ENCODE results near the gene CNTROB.

Gene CNTROB, protein sequence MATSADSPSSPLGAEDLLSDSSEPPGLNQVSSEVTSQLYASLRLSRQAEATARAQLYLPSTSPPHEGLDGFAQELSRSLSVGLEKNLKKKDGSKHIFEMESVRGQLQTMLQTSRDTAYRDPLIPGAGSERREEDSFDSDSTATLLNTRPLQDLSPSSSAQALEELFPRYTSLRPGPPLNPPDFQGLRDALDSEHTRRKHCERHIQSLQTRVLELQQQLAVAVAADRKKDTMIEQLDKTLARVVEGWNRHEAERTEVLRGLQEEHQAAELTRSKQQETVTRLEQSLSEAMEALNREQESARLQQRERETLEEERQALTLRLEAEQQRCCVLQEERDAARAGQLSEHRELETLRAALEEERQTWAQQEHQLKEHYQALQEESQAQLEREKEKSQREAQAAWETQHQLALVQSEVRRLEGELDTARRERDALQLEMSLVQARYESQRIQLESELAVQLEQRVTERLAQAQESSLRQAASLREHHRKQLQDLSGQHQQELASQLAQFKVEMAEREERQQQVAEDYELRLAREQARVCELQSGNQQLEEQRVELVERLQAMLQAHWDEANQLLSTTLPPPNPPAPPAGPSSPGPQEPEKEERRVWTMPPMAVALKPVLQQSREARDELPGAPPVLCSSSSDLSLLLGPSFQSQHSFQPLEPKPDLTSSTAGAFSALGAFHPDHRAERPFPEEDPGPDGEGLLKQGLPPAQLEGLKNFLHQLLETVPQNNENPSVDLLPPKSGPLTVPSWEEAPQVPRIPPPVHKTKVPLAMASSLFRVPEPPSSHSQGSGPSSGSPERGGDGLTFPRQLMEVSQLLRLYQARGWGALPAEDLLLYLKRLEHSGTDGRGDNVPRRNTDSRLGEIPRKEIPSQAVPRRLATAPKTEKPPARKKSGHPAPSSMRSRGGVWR

DNA sequence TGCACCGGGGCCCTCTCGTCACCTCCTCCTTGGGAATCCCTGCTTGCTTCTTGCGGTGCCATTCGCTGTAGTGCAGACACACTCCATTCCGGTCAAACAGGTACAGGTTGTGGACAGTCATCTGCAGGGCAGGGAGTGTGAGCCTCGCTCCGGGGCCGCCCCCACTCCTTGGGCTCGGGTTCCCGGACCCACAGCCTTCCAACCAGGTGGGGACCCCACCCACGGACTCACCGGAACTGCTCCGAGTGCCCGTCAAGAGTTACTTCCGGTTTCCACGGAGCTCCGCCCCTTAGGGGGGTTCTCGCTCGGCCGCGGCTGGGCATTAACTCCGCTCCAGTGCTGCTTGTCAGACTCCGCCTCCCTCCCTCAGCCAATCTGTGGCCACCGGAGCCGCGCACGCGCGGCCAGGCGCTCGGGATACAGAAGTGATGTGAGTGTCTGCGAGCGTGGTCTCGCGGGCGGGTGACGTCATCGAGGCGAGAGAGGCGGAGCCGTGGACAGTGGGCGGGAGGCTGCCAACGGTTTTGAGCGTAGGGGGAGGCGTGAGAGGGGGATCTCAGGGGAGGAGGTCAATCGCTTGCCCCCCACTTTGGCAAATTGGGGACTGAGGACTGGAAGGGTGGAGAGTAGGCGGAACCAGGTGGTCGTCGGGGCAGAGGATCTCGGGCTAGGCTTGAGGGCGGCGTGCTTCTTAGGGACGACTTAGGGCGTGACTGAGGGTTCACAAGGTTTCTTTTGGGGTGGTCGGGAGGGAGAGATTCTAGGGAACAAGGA, at the start of gene CNTROB, which contains the start of gene TRAPPC1:
CNTROB (plus strand) TSS at position 498 of the 774 bp plus-strand sequence. CDS start 874 bp downstream, outside the sequence.
TRAPPC1 (minus strand) TSS at position 238 of the 774 bp plus-strand sequence; CDS start at position 121, 117 bp downstream.
- peak; percentile 98 to 99 for DNase-seq (ENCODE audit: low read depth in 2 of 2)

DNA sequence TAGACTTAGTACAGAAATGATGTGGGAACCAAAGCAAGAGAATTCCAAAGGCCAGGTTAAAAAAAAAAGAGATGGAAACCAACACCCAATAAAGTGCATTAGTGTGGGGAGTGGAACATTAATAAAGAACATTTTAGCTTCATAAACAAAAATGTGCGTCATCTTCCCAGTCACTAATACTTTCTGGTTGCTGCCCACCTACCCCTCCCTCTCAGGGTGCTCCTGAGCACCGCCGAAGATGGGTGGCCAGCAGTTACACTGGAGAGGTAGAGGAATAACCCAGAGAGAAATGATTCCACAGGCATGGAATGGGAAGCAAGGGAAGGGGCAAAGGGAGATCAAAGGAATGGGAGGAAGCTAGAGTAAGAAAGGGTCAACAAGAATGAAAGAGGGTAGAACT, 49.4 kb upstream of the CNTROB start:
- no peak for DNase-seq (ENCODE audit: low read depth in 2 of 2)

DNA sequence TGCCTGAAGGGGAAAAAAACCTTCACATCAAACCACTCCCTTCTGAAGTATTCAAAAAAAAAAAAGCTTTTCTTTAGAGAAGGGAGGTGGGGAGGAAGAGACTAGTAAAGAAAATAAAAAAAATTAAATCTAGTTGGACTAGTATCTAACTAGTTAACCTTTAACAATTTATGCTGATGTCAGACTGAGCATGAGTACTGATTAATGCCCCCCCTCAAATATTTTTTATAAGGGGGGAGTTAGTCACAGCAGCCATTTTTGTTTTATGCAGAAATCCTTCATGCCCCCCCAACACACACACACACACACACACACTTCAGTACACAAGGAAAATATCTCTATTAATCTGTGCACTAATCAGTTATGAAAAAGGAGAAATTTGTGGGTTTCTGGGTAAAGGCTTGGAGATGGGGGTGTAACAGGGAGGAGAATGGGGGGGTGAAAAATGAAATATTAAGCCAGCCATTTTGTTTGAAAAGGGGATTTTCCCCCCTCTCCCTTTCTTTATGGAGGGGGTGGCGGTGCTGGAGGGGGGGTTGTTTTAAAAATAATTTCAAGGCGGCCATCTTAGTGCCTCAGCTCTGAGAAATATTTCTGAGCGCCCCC, 48.1 kb upstream of the CNTROB start:
- DNase-seq (ENCODE audit: low read depth in 2 of 2), result peak in 1 of 2 donors; percentile 20

DNA sequence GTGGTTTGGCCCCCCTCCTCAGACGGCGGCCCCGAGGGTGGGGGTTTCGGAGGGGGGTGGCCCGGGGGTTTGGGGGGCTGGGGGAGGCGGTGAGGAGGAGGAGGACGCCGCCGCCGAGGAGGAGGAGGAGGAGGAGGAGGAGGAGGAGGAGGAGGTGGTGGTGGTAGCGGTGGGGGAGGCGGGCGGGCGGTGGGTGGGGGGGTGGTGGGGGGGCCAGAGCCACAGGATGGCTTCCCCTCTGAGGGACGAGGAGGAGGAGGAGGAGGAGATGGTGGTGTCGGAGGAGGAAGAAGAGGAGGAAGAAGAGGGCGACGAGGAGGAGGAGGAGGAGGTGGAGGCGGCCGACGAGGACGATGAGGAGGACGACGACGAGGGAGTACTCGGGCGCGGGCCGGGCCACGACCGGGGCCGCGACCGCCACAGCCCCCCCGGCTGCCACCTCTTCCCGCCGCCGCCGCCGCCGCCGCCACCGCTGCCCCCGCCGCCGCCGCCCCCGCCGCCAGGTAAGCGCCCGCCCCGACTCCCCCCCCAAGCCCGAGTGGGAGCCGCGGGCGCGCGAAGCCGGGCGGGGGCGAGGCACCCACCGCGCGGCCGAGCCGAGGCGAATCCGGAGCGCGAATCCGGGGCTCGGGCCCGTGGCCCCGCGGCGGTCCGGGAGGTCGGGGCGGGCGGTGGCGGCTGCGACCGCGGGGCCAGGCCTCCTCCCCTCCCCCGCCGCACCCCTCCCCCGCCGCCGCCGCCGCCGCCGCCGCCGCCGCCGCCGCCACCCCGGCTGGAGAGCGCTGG, 47.2 kb upstream of the CNTROB start:
- DNase-seq (ENCODE audit: low read depth in 2 of 2), result peak; percentile 9 to 12

DNA sequence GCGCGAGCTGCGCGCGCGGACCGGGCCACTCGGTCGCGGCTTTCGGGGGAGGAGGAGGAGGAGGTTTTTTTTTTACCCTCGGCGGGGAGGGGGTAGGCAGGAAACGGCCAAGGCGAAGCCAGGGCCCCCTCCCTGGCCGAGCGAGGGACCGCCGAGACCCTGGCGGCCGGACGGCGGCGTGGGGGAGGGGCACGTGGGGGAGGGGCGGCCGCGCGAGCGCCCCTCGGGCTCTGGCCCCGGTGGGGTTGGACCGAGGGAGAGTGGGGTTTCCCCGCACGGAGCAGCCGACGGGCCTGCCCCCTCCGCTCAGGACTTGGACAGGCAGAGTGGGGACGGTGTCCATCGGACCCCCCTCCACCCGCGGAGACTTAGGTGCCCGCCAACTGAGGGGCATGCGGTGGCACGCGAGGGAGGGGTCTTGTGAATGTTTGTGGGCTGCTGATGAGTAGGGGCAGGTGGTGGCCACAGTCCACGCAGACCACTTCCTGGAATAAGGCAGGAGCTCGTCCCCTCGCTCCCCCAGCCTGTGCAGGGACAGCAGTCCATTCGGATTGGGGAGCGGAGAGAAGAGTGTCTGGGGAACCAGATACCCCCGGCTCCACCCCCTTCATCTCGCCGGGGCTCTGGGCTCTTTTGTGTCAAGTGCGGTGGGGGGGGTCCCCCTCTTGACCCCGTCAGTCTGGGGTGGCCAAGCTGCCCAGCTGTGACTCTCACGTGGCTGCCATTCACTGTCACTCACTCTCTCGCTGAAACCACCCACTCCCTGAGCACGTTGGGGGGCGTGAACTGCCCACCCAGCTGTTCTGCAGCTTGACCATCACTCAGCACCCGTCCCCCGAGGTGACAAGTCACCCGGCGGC, 46.4 kb upstream of the CNTROB start:
- DNase-seq (ENCODE audit: low read depth in 2 of 2), result peak; percentile 29 to 39

DNA sequence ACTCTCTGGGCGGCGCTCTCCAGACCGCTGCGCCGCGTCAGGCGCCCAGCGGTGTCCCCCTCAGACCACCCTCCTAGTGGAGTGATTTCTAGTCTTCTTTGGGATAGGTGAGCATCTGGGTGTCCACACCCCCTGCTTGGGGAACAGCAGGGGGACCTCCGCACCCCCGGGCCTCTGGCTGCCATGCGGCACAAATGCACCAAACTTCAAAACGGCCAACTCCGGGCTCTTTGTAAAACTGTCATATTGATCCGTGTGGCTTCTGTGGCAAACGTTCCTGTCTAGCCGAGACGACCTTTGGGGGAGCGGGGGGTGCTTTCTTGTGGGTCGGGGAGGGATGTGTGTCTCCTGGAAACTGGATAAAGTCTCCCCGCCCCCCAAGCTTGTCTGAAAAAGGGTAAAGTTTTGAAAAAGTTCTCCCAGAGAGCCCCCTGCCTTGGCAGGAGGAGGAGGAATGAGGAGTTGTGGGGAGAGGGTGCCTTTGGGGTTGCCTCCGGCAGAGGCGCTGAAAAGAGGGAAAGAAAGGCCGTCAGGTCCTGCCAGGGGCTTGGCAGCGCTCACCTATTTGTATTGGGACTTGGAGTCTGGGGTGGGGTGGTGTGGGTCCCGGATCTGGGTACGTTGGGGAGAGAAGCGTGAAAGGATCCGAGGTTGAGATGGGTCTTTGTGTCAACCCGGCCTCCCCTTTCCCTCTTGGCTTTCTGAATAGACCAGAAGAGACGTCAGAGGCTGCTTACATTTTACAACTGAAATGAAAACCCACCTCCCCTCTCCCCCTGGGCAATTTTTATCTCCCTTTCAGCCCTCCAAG, 45.6 kb upstream of the CNTROB start:
- DNase-seq (ENCODE audit: low read depth in 2 of 2), result peak; percentile 38 to 39

DNA sequence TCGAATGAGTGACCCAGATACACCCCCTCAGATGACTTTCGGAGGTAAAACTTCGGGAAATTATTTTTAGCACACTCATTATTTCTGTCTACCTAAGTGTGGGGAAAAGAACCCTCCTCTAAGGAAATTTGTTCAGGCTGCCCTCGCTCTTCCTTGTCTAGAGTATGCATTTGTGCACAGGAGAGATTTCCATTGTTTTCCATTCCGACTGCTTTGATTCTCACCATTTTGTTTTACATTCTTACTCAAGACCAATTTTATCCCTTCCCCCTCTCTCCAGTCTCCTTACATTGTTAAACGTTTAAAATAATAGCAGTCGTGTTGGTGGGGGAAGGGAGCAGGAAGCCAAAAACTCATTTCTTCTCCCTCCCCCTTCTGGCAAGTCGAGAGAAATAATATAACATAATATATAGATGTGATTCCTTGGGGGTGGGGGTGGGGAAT, 44.9 kb upstream of the CNTROB start:
- no peak for DNase-seq (ENCODE audit: low read depth in 2 of 2)

DNA sequence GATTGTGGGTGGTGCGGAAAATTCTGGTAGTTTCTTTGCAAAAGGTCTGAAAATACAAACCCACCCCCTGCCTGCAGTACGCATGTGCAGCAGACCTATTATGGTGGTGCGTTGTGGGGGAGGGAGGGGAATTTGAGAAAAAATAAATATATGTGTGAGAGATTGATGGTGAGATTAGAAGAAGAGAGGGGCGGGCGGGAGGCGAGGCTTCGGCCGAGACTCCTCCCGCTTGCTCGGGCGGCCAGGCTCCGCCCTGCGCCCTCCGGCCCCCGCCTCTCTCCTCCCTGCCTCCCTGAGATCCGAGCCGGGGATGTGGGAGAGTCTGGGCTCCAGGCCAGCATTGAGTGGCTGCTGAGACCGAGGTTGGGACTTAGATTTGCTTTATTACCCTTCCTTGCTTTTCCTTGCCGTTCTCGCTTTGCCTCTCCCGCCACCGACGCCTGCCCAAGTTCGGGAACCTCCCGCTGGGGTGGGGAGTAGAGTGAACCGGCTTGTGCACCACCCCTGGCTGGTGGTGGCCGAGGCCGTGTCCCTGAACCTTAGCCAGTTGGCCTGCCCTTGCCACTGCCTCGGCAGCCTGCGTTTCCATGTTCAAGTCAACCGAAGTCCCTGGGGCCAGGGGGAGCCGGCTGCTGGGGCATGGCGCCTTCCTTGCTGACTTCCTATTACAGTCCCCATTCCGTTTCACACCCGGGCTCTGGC, 44.4 kb upstream of the CNTROB start:
- peak; percentile 64 to 88 for DNase-seq (ENCODE audit: low read depth in 2 of 2)

DNA sequence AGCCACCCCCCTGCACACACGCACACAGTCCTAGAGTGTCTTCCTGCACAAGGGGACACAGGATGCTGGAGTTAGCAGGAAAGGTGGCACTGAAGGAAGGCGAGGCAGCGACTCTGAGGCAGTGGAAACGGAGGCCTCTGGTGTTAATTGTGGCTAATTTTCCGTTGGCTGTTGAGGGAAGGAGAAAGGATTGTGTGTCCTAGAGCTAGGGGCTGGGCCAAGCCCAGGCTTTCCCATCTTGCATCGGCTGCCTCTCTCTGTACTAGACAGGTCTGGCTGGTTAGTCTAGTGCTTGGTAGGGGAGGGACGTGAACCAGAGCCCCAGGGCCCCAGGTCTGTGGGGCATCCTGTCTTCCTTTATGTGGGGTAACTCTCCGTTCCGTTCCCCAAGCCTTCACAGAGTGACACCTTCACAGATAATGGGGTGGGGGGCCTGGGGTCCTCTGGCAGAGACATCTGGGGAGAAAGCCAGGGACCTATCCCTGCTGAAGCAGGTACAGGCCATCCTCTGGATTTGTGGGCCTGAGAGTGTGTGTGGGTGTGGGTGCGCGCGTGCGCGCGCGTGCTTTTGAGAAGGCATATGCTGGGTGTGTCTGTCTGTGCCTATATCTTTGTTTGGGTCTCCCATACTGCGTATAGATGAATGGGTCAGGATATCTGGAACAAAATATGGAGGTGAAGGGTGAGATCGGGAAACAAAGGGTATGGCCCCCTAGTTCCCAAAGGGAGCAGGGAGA, 43.7 kb upstream of the CNTROB start, which contains the start of gene CHD3:
CHD3 (plus strand) TSS at position 606 of the 737 bp plus-strand sequence. CDS start 212 bp downstream, outside the sequence.
- peak; percentile 43 to 62 for DNase-seq (ENCODE audit: low read depth in 2 of 2)

DNA sequence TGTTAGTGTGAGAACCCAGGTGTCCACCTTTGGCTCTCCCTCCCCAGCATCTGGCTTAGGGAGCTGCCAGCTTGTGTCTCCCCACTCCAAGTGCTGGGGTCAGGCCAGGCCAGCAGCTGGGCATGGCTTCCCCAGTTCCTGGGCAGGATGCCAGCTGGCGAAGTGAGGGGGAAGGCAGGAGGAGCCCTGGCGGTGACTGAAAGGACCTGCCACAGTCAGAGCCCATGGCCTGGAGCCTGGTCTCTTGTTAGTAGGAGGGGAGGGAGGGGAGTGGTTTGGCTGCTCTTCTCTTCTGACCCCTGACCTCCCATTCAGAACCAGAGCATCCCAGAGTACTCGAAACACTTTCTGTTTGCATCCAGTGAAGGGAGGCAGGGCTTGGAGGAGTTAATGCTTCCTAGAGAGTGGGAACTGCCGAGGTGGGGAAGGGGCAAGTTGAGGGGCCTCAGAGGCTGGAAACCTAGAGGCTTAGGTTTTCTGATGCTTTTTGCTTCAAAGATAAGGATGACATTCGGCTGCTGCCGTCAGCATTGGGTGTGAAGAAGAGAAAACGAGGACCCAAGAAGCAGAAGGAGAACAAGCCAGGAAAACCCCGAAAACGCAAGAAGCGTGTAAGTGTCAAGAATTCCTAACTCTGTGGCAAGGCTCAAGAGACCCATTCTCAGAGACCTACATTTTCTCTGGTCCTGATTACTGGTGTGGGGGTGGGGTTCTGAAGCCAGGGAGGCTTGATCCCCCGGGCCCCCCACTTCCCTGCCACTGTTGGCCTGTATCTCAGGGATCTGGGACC, 42.6 kb upstream of the CNTROB start:
- DNase-seq (ENCODE audit: low read depth in 2 of 2), result peak; percentile 35 to 38

DNA sequence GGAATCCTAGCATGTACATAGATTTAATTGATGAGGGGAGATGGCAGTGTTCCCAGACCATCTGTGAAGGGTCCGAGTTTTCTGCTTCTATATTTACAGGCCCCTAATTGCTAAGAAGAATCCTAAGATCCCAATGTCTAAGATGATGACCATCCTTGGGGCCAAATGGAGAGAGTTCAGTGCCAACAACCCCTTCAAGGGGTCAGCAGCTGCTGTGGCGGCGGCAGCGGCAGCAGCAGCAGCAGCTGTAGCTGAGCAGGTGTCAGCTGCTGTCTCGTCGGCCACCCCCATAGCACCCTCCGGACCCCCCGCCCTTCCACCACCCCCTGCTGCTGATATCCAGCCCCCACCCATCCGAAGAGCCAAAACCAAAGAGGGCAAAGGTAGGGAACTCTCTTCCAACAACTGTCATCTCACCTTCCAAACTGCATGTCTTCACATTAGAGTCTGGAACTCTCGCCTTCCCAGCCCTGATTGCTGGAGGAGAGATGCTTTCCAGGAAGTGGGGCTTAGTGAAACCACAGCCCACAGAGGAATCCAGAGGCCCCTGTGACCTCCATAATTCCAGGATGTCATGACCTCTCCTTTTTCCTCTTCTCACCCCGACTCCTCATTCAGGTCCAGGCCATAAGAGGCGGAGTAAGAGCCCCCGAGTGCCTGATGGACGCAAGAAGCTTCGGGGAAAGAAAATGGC, 38.7 kb upstream of the CNTROB start:
- no peak for DNase-seq (ENCODE audit: low read depth in 2 of 2)

DNA sequence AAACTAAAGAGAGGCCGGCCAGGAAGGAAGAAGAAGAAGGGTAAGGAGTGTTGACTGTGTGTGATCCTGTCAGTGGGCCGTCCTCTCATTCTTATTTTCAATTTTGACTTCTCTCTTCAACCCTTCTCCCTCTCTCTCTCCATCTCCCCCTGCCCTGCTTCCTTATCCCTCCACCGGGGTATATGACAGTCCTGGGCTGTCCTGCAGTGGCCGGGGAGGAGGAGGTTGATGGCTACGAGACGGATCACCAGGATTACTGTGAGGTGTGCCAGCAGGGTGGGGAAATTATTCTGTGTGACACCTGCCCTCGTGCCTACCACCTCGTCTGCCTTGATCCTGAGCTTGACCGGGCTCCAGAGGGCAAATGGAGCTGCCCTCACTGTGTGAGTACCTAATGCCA, 37.8 kb upstream of the CNTROB start:
- DNase-seq (ENCODE audit: low read depth in 2 of 2), result no peak

DNA sequence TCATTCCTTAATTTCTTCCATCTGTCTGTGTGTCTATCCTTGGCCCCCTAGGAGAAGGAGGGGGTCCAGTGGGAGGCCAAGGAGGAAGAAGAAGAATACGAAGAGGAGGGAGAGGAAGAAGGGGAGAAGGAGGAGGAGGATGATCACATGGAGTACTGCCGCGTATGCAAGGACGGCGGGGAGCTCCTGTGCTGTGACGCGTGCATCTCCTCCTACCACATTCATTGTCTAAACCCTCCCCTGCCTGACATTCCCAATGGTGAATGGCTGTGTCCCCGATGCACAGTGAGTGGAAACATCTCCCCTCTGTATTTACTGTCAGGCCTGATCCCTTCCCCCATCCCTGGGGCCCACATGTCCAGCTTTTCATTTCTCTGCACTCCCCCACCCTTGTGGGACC, 37.1 kb upstream of the CNTROB start:
- no peak for DNase-seq (ENCODE audit: low read depth in 2 of 2)

DNA sequence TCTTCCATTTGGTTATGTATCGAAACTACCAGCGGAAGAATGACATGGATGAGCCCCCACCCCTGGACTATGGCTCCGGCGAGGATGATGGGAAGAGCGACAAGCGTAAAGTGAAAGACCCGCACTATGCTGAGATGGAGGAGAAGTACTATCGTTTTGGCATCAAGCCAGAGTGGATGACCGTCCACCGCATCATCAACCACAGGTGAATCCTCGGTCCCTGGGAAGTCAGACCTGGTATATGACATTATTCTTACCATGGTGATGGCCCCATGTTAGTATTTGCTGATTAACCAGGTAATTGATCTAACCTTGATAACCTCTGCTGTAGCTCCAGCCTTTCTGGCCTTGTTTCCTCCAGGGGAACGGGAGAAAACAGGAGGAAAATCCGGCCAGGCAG, 34.9 kb upstream of the CNTROB start:
- DNase-seq (ENCODE audit: low read depth in 2 of 2), result no peak

DNA sequence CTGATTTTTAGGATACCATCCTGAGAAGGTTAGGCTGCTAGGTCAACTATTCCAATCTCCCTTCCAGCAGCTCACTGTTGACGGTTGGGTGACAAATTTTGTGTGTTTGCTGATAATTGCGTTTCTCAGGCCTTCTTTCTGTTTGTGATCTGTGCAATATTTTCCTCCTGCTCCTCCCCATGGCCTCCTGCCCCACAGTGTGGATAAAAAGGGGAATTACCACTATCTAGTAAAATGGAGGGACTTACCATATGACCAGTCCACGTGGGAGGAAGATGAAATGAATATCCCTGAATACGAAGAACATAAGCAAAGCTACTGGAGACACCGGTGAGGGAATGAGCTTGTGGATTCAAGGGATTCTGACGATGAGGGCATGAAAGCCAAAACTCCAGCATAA, 34.2 kb upstream of the CNTROB start:
- no peak for DNase-seq (ENCODE audit: low read depth in 2 of 2)

Measured in stimulated activated CD4-positive, alpha-beta T cell treated with anti-CD3 and anti-CD28 coated beads, Interleukin-4, amount 100 ng/mL, for 48 hours (primary cell).